ENCODE measurements around the gene SIX3.
A peak's percentile ranks its signal among the peaks of the same experiment; 100 is the strongest.

SIX3 gene

DNA sequence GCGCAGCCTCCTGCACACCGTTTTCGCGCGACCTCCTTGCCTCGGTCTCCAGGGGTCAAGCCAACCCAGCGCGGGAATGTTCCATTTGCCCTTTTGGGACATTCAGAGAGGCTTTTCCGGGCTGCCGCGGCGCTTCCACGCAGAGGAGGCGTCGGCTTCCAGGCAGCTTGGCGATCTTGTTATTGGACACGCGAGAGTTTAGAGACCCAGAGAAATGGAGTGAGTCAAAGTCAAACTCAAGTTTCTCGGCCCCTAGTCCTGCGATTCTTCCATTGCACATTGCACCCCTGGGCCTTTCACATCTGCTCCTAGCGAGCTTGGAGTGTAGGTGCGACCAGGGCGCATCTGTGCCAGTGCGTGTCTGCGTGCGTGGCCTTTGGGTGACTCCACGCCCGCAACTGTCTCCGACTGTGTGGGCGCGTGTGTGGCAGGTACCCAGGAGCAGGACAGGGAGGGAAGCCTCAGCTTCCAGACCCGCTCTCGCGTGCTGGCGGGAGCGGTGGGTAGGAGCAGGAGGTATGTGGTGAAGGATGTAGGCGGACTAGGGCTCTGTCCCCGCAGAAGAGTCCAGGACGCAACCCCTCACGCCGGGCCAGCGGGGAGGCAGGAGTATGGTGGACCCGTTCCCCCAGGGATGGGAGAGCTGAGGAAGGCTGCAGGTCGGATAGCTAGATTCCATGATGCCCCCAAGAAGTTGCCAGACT, 13.5 kb downstream of the SIX3 start:
- DNase-seq, result no peak

DNA sequence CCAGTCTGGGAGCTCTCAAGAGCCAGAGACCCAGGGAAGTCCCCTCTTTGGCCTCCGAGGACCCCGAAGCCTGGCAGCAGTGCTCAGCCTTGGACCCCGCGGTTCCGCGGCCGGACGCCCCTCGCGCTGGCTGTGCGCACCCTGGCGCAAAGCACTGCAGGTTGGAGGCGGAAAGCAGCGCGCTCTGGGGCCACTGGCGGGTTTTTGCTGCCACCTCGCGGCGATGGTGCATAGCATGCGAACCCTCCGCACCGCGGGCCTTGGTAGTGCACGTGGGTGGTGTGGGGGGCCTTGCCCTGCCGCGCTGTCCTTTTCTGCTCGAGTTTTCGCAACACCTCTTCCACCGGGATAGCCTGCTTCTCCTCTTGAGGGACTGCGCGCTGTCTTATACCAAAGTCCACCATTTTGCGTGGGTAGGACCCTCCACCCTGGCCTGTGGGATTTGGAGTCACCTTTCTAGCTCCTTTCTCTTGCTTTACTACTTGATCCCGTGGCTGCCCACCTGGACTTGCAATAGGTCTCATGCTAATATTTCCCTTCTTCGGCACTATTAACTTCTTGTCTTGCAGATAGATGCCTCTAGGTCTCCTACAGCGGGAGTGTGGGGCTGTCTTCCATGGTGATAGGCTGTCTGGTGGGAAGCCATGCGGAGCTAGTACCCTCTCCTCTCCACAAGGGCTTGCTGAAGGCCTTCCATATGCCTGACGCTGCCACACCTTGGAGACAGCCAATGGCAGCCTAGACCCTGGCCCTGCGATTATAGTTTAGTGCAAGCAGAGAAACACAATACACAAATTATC, 14.3 kb downstream of the SIX3 start:
- peak in 55 of 58 donors; percentile 3 to 80 (median 41) for DNase-seq

DNA sequence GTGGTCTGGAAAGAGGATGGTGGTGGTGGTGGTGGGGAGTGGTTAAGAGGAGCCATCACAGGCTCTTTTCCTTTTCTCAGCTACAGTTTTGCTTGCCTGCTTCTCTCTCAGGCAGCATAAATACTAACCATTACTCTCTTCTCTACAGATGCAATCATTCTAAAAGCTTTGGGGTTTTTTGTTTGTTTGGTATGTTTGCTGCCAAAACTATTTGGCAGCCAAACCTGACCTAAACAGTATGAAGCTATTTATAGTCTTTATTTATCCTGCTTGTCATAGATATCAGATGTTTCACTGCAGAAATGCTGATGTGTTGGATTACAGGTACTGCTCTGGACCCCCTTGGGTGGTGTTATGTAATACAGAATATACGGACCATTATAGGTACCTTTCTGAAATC, 15.3 kb downstream of the SIX3 start:
- no peak for DNase-seq

GRCh38 chr2:44957656-44958327, 16.3 kb downstream of the SIX3 start:
- no peak for DNase-seq

DNA sequence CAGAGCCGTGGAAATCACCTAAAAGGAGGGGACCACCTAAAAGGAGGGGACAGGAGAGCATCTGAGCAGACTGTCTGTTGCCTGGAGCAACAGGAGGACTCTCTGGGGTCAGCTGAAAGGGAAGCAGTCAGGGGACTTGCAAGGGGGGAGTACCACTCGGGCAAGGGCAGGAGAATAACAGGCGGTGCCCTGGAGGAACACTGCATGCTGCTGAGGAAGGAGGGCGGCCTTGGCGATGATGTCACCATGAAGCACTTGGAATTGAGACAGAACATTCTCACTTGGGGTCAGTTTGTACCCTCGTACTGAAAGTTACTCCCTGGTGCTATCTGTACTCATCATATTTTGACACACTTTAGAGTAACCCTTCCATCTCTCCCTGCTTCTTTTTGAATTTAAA, 18.4 kb downstream of the SIX3 start:
- no peak for DNase-seq

DNA sequence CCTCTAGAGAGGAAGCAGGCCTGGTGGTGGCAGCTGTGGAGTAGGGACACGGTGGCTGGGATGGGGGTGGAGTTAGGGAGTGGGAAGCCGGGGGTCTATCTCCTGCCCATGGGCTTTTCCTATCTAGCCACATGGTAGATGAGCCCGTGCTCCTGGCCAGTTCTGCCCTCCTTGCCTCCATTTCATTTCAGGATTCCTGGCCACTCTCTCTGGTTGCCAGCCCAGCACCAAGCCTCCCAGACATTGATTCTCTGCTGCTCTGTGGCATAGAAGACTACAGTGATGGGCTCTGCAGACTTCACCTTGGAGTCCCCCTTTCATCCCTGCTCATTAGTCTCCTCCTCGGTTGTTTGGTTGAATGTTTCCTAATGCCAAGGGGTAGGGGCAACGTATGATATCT, 19.4 kb downstream of the SIX3 start:
- no peak for DNase-seq

- DNase-seq, result no peak
Measured at GRCh38 chr2:44962176-44962695, 20.7 kb downstream of the SIX3 start.

DNA sequence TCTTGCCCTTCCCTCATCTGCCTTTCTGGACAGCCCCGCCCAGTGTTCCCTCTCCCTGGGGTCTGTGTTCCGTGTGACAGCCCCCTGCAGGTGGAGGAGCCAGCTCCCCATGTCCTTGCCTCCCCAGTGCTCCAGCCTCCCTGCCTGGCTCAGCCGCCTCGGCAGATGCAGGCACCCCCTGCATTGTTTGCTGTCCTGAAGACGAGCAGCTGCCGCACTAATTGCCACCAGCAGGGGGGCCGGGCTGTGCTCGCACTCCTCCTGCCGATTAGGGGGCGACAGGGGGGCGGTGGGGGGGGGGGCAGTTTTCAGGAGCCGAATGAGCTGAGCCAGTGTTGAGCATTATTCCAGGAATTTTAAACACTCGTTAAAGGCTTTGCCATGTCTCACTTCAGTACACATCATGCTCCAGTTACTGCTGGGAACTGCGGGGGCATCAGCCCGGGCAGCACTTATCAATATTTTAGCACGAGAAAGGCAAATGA, 23.3 kb downstream of the SIX3 start:
- DNase-seq, result no peak

- DNase-seq, result no peak
Measured at GRCh38 chr2:44965684-44966083, 24.2 kb downstream of the SIX3 start.

GRCh38 chr2:44967056-44967455, 25.6 kb downstream of the SIX3 start:
- no peak for DNase-seq

GRCh38 chr2:44967727-44968432, 26.4 kb downstream of the SIX3 start:
- DNase-seq, result no peak

DNA sequence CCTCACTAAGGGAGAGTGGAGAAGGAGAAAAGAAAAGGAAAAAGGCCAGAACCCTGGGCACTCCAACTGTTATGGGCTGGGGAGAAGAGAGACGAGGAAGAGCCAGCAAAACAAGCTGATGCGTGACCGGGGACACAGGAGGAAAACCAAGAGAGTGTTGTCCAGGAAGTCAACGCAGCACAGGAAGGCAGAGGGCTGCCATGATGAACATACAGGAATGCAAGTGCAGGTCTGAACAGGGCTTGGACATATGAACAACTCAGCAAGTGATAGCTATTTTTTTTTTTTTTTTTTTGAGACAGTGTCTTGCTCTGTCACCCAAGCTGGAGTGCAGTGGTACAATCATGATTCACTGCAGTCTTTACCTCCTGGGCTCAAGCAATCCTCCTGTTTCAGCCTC, 28.4 kb downstream of the SIX3 start:
- no peak for DNase-seq

DNA sequence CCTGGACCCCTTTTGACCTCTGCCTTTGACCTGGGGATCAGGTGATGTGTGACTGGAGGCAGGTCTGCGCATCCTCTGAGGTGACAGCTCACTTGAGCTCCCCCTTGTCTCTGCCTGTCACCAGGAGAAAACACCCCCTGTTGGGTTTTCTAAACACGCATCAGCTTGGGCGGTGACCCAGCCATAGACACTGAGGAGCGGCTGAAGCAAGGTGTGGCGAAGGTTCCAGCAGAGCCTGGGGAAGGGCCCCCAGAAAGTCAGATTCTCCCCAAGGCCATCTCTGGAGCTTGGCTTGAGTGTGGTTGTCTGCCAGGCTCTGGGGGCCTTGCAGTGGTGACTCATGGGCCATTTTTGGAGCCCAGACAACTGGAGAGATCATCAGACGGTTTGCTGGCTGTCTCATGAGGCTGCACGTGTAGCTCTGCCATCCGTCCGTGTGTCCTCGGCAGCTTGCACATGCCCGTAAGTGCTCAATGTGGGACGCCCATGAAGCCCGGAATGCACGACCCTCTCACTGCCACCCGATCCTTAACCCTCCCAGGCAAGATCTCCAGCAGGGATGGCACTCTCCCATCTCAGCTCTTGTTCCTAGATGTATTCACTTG, 29.4 kb downstream of the SIX3 start:
- DNase-seq, result no peak

DNA sequence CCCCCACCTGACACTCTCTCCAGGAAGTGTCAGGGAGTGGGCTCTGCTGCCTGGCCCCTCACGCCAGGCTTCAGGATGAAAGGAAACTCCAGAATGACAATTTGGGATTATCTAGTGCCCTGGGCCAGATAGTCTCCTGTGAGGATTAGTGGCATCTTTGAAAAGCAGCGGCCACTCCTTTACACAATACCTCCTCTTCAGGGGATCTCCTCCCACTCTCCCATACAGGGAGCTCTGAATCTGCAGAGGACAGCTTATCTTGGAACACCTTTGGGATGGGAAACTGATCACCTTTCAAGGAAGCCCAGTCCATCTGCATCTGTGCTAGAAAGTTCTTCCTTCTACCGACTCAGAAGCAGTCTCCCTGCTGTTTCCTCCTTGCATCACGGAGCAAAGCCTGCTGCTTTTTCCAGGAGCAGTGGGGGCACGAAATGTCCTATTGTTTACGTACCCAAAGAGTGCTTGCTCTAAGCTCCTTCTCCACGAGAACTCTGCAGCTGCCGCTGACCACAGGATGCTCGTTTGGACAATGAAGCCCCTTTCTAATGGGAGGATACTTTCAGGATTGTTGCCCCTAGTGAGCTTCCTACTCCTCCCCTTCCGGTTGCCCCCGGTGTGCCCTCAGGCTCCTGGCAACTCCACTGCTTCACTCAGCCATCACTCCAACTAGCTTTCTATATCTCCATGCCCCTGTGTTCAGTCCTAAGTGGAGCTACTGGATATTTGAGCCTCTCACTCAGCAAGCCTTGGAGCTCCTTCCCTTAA, 31.5 kb downstream of the SIX3 start:
- DNase-seq, result no peak

DNA sequence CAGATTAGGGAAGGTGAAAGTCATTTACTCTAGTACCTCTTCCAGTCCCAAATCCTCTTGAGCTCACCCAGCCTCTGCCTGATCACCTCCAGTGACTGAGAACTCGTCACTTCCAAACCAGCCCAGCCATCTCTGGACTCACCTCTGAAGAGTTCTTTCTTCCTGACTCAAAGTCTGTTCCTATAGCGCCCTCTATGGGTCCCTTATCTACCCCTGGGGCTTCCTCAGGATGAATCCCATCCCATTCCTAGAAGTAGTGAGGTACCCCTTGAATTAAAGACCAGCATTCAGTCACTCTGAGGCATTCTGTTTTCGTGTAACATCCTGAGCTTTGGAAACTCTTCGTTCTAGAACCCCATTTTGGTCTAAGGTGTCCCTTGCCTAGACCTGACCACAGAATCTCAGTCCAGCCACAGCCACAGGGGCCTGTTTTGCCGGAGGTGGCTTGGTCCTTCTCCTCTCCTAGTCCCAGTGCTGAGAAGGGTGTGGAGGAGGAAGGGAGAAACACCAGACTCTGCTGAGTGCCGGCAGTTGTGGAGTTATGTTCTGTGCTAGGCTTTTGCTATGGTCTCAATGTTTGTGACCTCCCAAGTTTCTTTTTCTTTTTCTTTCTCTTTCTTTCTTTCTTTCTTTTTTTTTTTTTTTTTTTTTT, 32.7 kb downstream of the SIX3 start:
- no peak for DNase-seq

- no peak for DNase-seq
Measured at GRCh38 chr2:44975571-44976450, 34.3 kb downstream of the SIX3 start.

- no peak for DNase-seq
Measured at GRCh38 chr2:44979581-44979980, 38.1 kb downstream of the SIX3 start.
